ENCODE results near the gene TOMM7. TPM values are rescaled to one million over a fixed set of nuclear protein-coding genes. Genes with fewer than 3 reads are reported as not detected.

The TOMM7 gene
- total and polyA plus RNA-seq, 9 of the 15 experiments (the other 6 are each of a cell fraction or from before 2014, with no cell fraction given): 283 to 1,717 (median 638) TPM

DNA sequence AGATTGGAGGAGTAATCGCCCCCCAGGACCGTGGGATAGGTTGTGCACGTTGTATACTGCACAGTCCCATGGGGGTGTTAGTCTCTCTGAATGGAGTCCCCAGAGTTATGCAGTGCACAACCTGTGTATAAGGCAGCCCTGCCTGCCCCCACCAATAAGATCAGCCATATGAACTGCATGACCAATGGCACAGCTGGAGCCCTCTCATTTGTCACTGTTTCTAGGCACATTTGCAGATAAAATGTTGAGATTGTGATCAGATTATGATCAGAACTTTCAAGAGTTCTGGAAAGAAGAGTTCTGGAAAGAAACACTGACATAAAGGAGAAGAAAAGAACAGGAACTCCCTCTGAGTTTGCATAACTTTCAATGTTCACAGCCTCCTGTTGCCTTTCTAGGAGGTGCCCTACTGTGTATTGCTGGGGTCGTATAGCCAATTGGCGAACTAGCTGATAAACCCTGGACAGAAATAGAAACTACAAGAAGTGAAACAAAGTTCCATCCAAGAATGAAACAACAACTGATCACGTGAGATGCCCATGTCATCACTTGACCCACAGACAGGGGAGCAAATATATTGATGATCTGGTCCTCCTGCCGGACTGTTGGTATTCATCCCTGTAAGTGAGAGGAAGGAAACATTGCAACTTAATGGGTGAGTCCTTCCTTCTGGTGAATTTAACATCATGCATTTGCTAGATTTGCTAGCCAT, 49.6 kb upstream of the TOMM7 start:
- intact Hi-C loops (cut with micrococcal nuclease): no loop called here
- BruUV-seq (replicated peaks): no TSS peak
- 14% methylated on average over 7 of the region's 7 CpGs for WGBS (ENCODE audit: insufficient coverage, low coverage, missing lambda C conversion rate)
- peak; percentile 91 for TF ChIP-seq RFX5 (IDR thresholded peaks at IDR 0.05; ENCODE audit: low read depth, low read length)
- TF ChIP-seq ZKSCAN3 (CRISPR knock-in tag; IDR thresholded peaks at IDR 0.05): no peak
- no peak for TF ChIP-seq SRF (CRISPR knock-in tag; IDR thresholded peaks at IDR 0.05)
- TF ChIP-seq MEF2D (tag; conservative IDR thresholded peaks at IDR 0.05; ENCODE audit: low read depth): 0 out of 2 replicates have a peak, but pooled peaks have one; percentile 22
- peak; percentile 39; the same call in 1 of the 2 replicates for TF ChIP-seq CREM (IDR thresholded peaks at IDR 0.05; ENCODE audit: low read depth)
- no peak for TF ChIP-seq ATF1 (CRISPR knock-in tag; IDR thresholded peaks at IDR 0.05)
- peak; percentile 21; the same call in 1 of the 2 replicates for TF ChIP-seq ATF1 (tag; IDR thresholded peaks at IDR 0.05)
- TF ChIP-seq, protein P1, sequence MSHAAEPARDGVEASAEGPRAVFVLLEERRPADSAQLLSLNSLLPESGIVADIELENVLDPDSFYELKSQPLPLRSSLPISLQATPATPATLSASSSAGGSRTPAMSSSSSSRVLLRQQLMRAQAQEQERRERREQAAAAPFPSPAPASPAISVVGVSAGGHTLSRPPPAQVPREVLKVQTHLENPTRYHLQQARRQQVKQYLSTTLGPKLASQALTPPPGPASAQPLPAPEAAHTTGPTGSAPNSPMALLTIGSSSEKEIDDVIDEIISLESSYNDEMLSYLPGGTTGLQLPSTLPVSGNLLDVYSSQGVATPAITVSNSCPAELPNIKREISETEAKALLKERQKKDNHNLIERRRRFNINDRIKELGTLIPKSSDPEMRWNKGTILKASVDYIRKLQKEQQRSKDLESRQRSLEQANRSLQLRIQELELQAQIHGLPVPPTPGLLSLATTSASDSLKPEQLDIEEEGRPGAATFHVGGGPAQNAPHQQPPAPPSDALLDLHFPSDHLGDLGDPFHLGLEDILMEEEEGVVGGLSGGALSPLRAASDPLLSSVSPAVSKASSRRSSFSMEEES (CRISPR knock-in tag; IDR thresholded peaks at IDR 0.05): peak; percentile 69
- TF ChIP-seq, protein P2, sequence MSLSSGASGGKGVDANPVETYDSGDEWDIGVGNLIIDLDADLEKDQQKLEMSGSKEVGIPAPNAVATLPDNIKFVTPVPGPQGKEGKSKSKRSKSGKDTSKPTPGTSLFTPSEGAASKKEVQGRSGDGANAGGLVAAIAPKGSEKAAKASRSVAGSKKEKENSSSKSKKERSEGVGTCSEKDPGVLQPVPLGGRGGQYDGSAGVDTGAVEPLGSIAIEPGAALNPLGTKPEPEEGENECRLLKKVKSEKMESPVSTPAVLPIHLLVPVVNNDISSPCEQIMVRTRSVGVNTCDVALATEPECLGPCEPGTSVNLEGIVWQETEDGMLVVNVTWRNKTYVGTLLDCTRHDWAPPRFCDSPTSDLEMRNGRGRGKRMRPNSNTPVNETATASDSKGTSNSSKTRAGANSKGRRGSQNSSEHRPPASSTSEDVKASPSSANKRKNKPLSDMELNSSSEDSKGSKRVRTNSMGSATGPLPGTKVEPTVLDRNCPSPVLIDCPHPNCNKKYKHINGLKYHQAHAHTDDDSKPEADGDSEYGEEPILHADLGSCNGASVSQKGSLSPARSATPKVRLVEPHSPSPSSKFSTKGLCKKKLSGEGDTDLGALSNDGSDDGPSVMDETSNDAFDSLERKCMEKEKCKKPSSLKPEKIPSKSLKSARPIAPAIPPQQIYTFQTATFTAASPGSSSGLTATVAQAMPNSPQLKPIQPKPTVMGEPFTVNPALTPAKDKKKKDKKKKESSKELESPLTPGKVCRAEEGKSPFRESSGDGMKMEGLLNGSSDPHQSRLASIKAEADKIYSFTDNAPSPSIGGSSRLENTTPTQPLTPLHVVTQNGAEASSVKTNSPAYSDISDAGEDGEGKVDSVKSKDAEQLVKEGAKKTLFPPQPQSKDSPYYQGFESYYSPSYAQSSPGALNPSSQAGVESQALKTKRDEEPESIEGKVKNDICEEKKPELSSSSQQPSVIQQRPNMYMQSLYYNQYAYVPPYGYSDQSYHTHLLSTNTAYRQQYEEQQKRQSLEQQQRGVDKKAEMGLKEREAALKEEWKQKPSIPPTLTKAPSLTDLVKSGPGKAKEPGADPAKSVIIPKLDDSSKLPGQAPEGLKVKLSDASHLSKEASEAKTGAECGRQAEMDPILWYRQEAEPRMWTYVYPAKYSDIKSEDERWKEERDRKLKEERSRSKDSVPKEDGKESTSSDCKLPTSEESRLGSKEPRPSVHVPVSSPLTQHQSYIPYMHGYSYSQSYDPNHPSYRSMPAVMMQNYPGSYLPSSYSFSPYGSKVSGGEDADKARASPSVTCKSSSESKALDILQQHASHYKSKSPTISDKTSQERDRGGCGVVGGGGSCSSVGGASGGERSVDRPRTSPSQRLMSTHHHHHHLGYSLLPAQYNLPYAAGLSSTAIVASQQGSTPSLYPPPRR (CRISPR knock-in tag; IDR thresholded peaks at IDR 0.05; ENCODE audit: borderline replicate concordance): no peak
- no peak overlapping the region for H3K4me3 ChIP-seq
- H2AFZ ChIP-seq (ENCODE audit: low read depth, low read length): no peak overlapping the region
- no peaks in the 10 kb centered on the region for H3K9me1 ChIP-seq (ENCODE audit: control insufficient read depth, insufficient read depth, low read length)
- no peaks in the 10 kb centered on the region; a peak in 2 of 5 replicates for H3K4me1 ChIP-seq (replicated peaks in 1 of 2; ENCODE audit: control insufficient read depth in 2 of 2, insufficient read depth in 2 of 2, low read length in 2 of 2)
- DNase-seq (ENCODE audit: extremely low read depth in 1 of 4, low spot score in 3 of 4) (no peak), ATAC-seq (peak; percentile 67), FAIRE-seq (peak; percentile 59)
- no peaks in the 10 kb centered on the region for H3K36me3 ChIP-seq (ENCODE audit: control insufficient read depth, insufficient read depth, low read length)
- no peaks in the 10 kb centered on the region for H3K9me3 ChIP-seq (replicated peaks; ENCODE audit: control insufficient read depth, insufficient read depth, low read depth, low read length)
- CTCF ChIA-PET (ENCODE audit: low intra/inter-chr PET ratio): no interaction called here
- H3K9ac ChIP-seq (ENCODE audit: insufficient read depth in 1 of 2, low read depth in 2 of 2, low read length in 2 of 2): no peak overlapping the region
- no peaks in the 10 kb centered on the region for H4K20me1 ChIP-seq (replicated peaks; ENCODE audit: control insufficient read depth, insufficient read depth, low read length)
- in situ Hi-C loops (cut with MboI): no loop called here
- H3K79me2 ChIP-seq (ENCODE audit: control insufficient read depth, insufficient read depth, low read length): no peaks in the 10 kb centered on the region
- 0 out of 5 replicates have a peak, but pooled peaks cover 0 to 4% of the 10 kb centered on the region in 2 experiments for H3K27me3 ChIP-seq (ENCODE audit: control insufficient read depth in 2 of 2, insufficient read depth in 2 of 2, low read length in 2 of 2)
- POLR2A ChIA-PET: interaction anchor here (1.2 kb wide), 1 partner anchor 25 kb away, joined by 3 read pairs; no protein-coding TSS in a partner anchor
- H3K4me2 ChIP-seq (ENCODE audit: insufficient read depth, low read length): no peak overlapping the region
- H3K27ac ChIP-seq (ENCODE audit: extremely low read depth, low read depth, low read length): no peak overlapping the region

All from K562 (cell line).